Esophagus squamous epithelium (tissue), 5 donors: ENCODE results near the gene ZSCAN30. TPM values are rescaled to one million over a fixed set of nuclear protein-coding genes. Genes with fewer than 3 reads are reported as not detected.
"Not testable (repeated sequence)": the region's sequence is repeated elsewhere in the genome, so short reads cannot be mapped to it uniquely, and the experiment has no call there.

Source experiments
- DNase-seq: peaks from one replicate; lab custom pipeline; 2025; lab: John Stamatoyannopoulos, UW
- H3K27ac ChIP-seq, 4 donors: fragments of 200-600 bp; sonication (generic); one replicate each; pipeline ENCODE4 v1.5.1; 2016 to 2019; ENCODE audit warnings: mild to moderate bottlenecking in 1 of 4
- H3K27me3 ChIP-seq, 4 donors: fragments of 200-600 bp; sonication (generic); 1 replicate in 3 of 4; 2 replicates in 1 of 4; pipeline versions ENCODE4 v1.5.1 to v1.6.0; 2017 to 2021; ENCODE audit warnings: antibody characterized with exemption in 1 of 4
- H3K36me3 ChIP-seq, 3 donors: fragments of 200-600 bp; sonication (generic); one replicate each; pipeline ENCODE4 v1.5.1; 2016 to 2019
- H3K4me1 ChIP-seq, 3 donors: fragments of 200-600 bp; sonication (generic); one replicate each; pipeline ENCODE4 v1.5.1; 2017 to 2019
- H3K4me3 ChIP-seq, 4 donors: fragments of 200-600 bp; sonication (generic); 1 replicate in 3 of 4; 2 replicates in 1 of 4; pipeline ENCODE4 v1.5.1; 2016 to 2019; ENCODE audit warnings: mild to moderate bottlenecking in 2 of 4, moderate library complexity in 1 of 4
- H3K9me3 ChIP-seq, 3 donors: fragments of 200-600 bp; sonication (generic); one replicate each; pipeline ENCODE4 v1.5.1; 2016 to 2019
- CTCF ChIP-seq, 6 experiments: fragments of 450-650 bp in 4 of 6; fragments of 200-600 bp in 2 of 6; sonication (generic) in 2 of 6; IDR thresholded peaks; one replicate each; pipeline ENCODE4 v1.5.1; 2016 to 2019; ENCODE audit warnings: antibody characterized with exemption in 6 of 6, mild to moderate bottlenecking in 4 of 6, moderate library complexity in 4 of 6
- POLR2A ChIP-seq, 4 donors: fragments of 450-650 bp; IDR thresholded peaks; one replicate each; pipeline ENCODE4 v1.6.1; 2017; ENCODE audit warnings: antibody characterized with exemption in 4 of 4, mild to moderate bottlenecking in 4 of 4, moderate library complexity in 3 of 4
- WGBS, 2 donors: methylation state at CpG; one replicate each; pipeline ENCODE4 v1.1.5; 2018; 5-methylcytosine and 5-hydroxymethylcytosine counted together
- intact Hi-C: fragments of 100-400 bp; cut with DNase I; formaldehyde crosslinking; loops from one replicate; pipeline ENCODE4 v1.15.0; 2022
- total RNA-seq, 4 donors: library from RNA; depleted of rRNA; stranded (reverse); fragments of >200 nt; gene quantifications; one replicate each; pipeline ENCODE4 v1.1.0, GENCODE V29; 2016
- donor health status: DM: yes; HTN: yes; CAD: no.

The ZSCAN30 gene
- total RNA-seq, 4 donors from 2014 or later: 4.1 to 14.9 (median 8.0) TPM

DNA sequence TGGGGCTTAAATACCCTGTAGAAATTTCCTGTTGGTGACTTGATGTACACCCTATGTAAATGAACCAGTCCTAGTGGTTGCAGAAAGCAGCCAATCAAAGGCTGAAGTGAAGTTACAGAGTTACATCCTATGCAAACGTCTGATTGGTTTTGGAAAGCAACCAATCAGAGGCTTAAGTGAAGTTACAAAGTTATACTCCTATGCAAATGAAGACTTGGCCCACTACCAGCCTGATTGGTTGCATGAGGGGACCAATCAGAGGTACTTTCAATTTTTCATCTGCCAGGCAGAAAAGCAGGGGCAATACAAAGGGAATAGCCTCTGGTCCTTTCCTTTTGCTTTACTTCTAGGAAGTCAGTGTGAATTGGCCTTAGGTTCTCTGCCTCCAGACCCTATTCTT, 62.8 kb downstream of the ZSCAN30 start:
- WGBS, 2 donors: 60 to 85% methylated on average over 1 of the region's 1 CpG
- Histone ChIP-seq H3K27ac (no peak overlapping the region), H3K4me1 (peaks cover 0 to 4% (median 0%) of the 10 kb centered on the region in 3 donors), H3K27me3 (no peaks in the 10 kb centered on the region), H3K36me3 (no peaks in the 10 kb centered on the region), H3K4me3 (no peak overlapping the region), H3K9me3 (no peaks in the 10 kb centered on the region)
- DNase-seq: no peak
- TF ChIP-seq POLR2A (IDR thresholded peaks at IDR 0.05): no peak
- no peak for TF ChIP-seq CTCF (IDR thresholded peaks at IDR 0.05)
- intact Hi-C loops: no loop called here

DNA sequence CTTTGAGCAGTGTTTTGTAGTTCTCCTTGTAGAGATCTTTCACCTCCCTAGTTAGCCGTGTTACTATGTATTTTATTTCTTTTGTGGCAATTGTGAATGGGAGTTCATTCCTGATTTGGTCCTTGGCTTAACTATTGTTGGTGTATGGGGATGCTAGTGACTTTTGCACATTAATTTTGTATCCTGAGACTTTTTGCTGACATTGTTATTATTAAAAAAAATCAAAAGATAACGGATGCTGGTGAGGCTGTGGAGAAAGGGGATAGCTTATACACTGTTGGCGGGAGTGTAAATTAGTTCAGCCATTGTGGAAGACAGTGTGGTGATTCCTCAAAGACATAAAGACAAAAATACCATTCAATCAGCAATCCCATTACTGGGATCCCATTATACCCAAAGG, 66.2 kb downstream of the ZSCAN30 start:
- WGBS, 2 donors: 84 to 86% methylated on average over 3 of the region's 3 CpGs

DNA sequence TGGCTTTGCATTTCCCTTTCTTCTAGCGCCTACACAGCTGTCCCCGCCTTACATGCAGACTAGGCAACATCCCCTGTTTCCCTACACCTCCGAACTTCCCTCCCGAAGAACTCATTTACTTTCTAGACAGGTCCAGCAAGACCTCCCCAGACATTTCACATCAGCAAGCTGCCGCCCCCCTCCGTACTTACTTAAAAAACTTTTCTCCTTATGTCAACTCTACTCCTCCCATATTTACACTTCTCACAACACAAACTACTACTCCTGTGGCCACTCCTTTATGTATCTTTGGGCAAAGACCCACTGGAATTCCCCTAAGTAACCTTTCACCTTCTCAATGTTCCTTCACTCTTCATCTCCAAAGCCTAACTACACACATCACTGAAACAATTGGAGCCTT, 69.6 kb downstream of the ZSCAN30 start:
- H3K4me1 ChIP-seq: no peaks in the 10 kb centered on the region
- TF ChIP-seq CTCF (IDR thresholded peaks at IDR 0.05) (no peak), POLR2A (IDR thresholded peaks at IDR 0.05) (no peak)
- H3K27me3 ChIP-seq: no peaks in the 10 kb centered on the region
- H3K36me3 ChIP-seq: no peaks in the 10 kb centered on the region
- WGBS, 2 donors: 72 to 75% methylated on average over 6 of the region's 6 CpGs
- no peak for DNase-seq
- no peak overlapping the region for H3K4me3 ChIP-seq
- intact Hi-C loops: no loop called here
- H3K27ac ChIP-seq: no peak overlapping the region
- H3K9me3 ChIP-seq: no peaks in the 10 kb centered on the region

More for the DNA sequence above, 66.2 kb downstream of the ZSCAN30 start:
- no peak overlapping the region for H3K4me3 ChIP-seq
- no peaks in the 10 kb centered on the region for H3K9me3 ChIP-seq
- H3K27ac ChIP-seq: no peak overlapping the region
- TF ChIP-seq POLR2A (IDR thresholded peaks at IDR 0.05) (no peak), CTCF (IDR thresholded peaks at IDR 0.05) (no peak)
- no peaks in the 10 kb centered on the region for H3K4me1 ChIP-seq
- no peak for DNase-seq
- no peaks in the 10 kb centered on the region for H3K36me3 ChIP-seq
- no peaks in the 10 kb centered on the region for H3K27me3 ChIP-seq
- intact Hi-C loops: no loop called here

DNA sequence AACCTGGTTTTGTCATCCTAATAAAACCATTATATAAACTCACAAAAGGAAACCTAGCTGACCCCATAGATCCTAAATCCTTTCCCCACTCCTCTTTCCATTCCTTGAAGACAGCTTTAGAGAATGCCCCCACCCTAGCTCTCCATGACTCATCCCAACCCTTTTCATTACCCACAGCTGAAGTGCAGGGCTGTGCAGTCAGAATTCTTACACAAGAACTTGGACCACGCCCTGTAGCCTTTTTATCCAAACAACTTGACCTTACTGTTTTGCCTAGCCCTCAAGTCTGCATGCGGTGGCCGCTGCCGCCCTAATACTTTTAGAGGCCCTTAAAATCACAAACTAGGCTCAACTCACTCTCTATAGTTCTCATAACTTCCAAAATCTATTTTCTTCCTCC, 70.7 kb downstream of the ZSCAN30 start:
- H3K36me3 ChIP-seq, H3K27ac ChIP-seq, H3K4me1 ChIP-seq, DNase-seq, H3K27me3 ChIP-seq, H3K4me3 ChIP-seq, H3K9me3 ChIP-seq, intact Hi-C loops: not testable (repeated sequence)
- 68 to 73% methylated on average over 4 of the region's 4 CpGs for WGBS, 2 donors

DNA sequence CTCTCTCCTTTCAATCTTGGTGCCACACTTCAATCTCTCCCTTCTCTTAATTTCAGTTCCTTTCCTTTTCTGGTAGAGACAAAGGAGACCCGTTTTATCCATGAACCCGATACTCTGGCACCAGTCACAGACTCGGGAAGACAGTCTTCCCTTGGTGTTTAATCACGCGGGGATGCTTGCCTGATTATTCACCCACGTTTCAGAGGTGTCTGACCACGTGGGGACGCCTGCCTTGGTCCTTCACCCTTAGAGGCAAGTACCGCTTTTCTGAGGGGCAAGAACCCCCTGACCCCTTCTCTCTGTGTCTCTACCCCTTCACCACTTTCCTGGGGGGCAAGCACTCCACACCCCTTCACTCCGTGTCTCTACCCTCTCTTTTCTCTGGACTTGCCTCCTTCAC, 73.4 kb downstream of the ZSCAN30 start:
- H3K36me3 ChIP-seq, H3K27me3 ChIP-seq, H3K27ac ChIP-seq, intact Hi-C loops, DNase-seq, H3K4me1 ChIP-seq, H3K9me3 ChIP-seq, H3K4me3 ChIP-seq: not testable (repeated sequence)
- WGBS, 2 donors: 76 to 78% methylated on average over 10 of the region's 10 CpGs

- H3K9me3 ChIP-seq: no peaks in the 10 kb centered on the region
- no peaks in the 10 kb centered on the region for H3K27me3 ChIP-seq
- no peak overlapping the region for H3K4me3 ChIP-seq
- 62 to 88% methylated on average over 1 of the region's 1 CpG for WGBS, 2 donors
- DNase-seq: no peak
- H3K27ac ChIP-seq: no peak overlapping the region
- no peaks in the 10 kb centered on the region for H3K36me3 ChIP-seq
- no peak for TF ChIP-seq POLR2A (IDR thresholded peaks at IDR 0.05)
- no peak for TF ChIP-seq CTCF (IDR thresholded peaks at IDR 0.05)
- intact Hi-C loops: no loop called here
- no peaks in the 10 kb centered on the region for H3K4me1 ChIP-seq
Measured at GRCh38 chr18:35215026-35215425, 75.0 kb downstream of the ZSCAN30 start.

GRCh38 chr18:35205746-35206458, 84.1 kb downstream of the ZSCAN30 start:
- H3K27ac ChIP-seq, DNase-seq, H3K27me3 ChIP-seq, H3K9me3 ChIP-seq, intact Hi-C loops, H3K4me1 ChIP-seq, H3K36me3 ChIP-seq, H3K4me3 ChIP-seq: not testable (repeated sequence)
- 96% methylated on average over 12 of the region's 30 CpGs for WGBS, 2 donors
